T-helper 2 cell treated with Interferon-gamma antibody and Interleukin-4, amounts not matched to agents 5 μg/mL and 100 μg/mL, for 36 hours (primary cell): Measurements from ENCODE around the gene DAND5.
"Not testable (repeated sequence)": the region's sequence is repeated elsewhere in the genome, so short reads cannot be mapped to it uniquely, and the experiment has no call there.

ENCODE experiments used
- DNase-seq: peaks from one replicate; pipeline ENCODE4 v3.0.0; 2021; ENCODE audit warnings: low spot score
- H3K27ac Mint-ChIP-seq: one replicate; pipeline ENCODE4 v1.8.0; 2021; ENCODE audit warnings: mild to moderate bottlenecking, mixed read lengths
- H3K27me3 Mint-ChIP-seq: one replicate; pipeline ENCODE4 v1.8.0; 2021; ENCODE audit warnings: low read depth, mixed read lengths
- H3K36me3 Mint-ChIP-seq: one replicate; pipeline ENCODE4 v1.8.0; 2021; ENCODE audit warnings: low read depth, mixed read lengths
- H3K4me1 Mint-ChIP-seq: one replicate; pipeline ENCODE4 v1.8.0; 2021; ENCODE audit warnings: low read depth, mixed read lengths
- H3K4me3 Mint-ChIP-seq: one replicate; pipeline ENCODE4 v1.8.0; 2022; ENCODE audit warnings: mild to moderate bottlenecking, moderate library complexity, mixed read lengths
- H3K9me3 Mint-ChIP-seq: one replicate; pipeline ENCODE4 v1.8.0; 2021; ENCODE audit warnings: mixed read lengths

Gene DAND5

DNA sequence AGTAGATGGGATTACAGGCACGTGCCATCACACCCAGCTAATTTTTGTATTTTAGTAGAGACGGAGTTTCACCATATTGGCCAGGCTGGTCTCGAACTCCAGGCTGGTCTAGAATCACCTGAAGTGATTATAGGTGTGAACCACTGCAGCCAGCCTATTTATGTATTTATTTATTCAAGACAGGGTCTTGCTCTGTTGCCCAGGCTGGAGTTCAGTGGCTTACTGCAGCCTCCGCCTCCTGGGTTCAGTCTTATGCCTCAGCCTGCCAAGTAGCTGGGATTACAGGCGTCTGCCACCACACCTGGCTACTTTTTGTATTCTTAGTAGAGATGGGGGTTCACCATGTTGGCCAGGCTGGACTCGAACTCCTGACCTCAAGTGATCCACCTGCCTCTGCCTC, 17.3 kb upstream of the DAND5 start:
- H3K36me3 Mint-ChIP-seq: peaks cover 64% of the 10 kb centered on the region
- peaks cover 26% of the 10 kb centered on the region for H3K4me1 Mint-ChIP-seq
- not testable (repeated sequence) for DNase-seq, H3K9me3 Mint-ChIP-seq, H3K4me3 Mint-ChIP-seq, H3K27me3 Mint-ChIP-seq, H3K27ac Mint-ChIP-seq

DNA sequence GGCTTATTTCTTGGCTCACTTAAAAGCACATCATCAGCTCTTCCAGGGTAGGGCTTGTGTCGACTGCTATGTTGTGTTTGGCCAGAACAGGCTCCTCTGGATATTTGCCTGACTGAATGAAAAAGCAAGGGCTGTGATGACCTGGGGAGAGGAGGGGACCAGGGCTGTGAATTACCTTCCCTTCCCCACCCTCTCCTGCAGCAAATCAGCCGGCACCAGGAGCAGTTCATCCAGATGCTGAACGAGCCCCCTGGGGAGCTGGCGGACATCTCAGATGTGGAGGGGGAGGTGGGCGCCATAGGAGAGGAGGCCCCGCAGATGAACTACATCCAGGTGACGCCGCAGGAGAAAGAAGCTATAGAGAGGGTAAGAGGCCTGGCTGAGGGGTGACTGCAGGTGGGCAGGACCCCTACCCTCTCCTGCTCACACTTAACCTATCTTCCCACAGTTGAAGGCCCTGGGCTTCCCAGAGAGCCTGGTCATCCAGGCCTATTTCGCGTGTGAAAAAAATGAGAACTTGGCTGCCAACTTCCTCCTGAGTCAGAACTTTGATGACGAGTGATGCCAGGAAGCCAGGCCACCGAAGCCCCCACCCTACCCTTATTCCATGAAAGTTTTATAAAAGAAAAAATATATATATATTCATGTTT, 16.8 kb upstream of the DAND5 start:
- Mint-ChIP-seq H3K27me3 (no peaks in the 10 kb centered on the region), H3K4me3 (no peak overlapping the region), H3K27ac (no peak overlapping the region), H3K4me1 (peaks cover 23% of the 10 kb centered on the region), H3K9me3 (no peaks in the 10 kb centered on the region), H3K36me3 (peaks cover 63% of the 10 kb centered on the region)
- no peak for DNase-seq

DNA sequence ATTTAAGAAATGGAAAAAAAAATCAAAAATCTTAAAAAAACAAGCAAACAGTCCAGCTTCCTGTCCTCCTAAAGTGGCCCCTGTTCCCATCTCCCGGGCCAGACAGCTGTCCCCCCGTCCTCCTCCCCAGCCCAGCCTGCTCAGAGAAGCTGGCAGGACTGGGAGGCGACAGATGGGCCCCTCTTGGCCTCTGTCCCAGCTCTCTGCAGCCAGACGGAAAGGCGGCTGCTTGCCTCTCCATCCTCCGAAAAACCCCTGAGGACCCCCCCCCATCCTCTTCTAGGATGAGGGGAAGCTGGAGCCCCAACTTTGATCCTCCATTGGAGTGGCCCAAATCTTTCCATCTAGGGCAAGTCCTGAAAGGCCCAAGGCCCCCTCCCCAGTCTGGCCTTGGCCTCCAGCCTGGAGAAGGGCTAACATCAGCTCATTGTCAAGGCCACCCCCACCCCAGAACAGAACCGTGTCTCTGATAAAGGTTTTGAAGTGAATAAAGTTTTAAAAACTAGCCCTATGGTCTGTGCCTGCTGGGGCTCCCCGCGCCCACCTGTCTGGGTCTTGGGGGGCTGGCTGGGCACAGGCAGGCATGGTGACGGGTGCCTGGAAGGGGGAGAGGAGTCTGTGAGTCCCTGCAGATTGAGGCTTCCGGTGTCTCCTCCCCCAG, 16.1 kb upstream of the DAND5 start:
- Mint-ChIP-seq H3K36me3 (peaks cover 58% of the 10 kb centered on the region), H3K4me3 (no peak overlapping the region), H3K4me1 (peaks cover 21% of the 10 kb centered on the region), H3K27ac (no peak overlapping the region), H3K9me3 (no peaks in the 10 kb centered on the region), H3K27me3 (no peaks in the 10 kb centered on the region)
- DNase-seq: no peak

DNA sequence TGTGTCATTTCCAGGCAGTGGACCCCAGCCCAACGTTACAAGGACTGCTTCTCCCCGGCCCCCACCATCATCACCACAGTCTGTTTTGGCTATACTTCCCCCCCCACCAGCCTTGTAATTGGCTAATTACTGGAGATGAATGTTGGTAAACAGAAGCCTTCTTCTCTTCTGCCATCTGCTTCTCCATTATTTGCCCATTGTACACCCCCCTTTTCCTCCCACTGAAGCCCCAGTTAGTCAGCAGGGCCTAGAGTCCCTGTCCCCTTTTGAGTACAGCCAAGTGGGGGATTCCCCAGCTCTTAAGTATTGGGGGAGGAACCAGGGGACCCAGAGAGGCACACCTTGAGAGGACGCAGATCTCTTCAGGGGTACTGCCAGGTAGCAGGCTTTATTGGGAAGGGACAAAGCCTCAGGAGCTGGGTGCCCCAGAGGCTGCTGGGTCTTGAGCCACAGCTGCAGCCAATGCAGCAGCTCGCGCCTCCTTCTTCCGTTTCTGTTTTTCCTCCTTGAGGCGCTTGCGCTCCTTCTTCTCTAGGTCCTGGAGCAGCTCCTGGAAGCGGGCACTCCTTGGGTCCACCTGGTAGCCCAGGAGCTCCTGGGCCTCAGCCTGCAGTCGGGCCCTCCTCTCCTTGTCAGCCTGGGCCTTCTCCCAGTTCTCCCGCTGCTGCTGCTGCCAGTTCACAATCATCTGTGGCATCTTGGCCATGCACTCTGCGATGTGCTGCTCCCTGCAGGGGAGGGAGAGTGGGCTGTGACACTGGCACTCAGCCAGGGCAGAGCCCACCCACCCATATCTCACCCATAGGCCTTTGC, 15.4 kb upstream of the DAND5 start:
- no peaks in the 10 kb centered on the region for H3K9me3 Mint-ChIP-seq
- peaks cover 21% of the 10 kb centered on the region for H3K4me1 Mint-ChIP-seq
- peak overlapping the region; percentile 14 for H3K4me3 Mint-ChIP-seq
- H3K27me3 Mint-ChIP-seq: no peaks in the 10 kb centered on the region
- peak overlapping the region; percentile 63 for H3K27ac Mint-ChIP-seq
- no peak for DNase-seq
- H3K36me3 Mint-ChIP-seq: peaks cover 55% of the 10 kb centered on the region

DNA sequence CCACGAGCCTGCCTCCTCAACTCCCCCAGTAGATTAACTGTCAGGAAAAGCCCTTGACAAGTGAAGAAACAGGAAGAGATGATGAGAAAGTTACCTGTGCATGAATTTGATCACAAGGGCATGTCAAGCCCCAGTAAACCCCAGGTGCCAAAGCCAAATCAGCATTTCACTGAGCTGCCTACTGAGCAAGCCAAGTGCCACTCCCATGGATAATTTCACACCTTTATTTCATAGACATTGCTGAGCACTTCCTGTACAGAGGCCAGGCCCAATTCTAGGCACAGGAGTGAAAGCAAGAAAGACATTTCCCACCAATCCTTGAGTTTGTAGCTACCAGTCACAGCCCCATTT, 14.8 kb upstream of the DAND5 start:
- Mint-ChIP-seq H3K4me1 (peaks cover 21% of the 10 kb centered on the region), H3K4me3 (peak overlapping the region; percentile 14)
- no peak for DNase-seq

DNA sequence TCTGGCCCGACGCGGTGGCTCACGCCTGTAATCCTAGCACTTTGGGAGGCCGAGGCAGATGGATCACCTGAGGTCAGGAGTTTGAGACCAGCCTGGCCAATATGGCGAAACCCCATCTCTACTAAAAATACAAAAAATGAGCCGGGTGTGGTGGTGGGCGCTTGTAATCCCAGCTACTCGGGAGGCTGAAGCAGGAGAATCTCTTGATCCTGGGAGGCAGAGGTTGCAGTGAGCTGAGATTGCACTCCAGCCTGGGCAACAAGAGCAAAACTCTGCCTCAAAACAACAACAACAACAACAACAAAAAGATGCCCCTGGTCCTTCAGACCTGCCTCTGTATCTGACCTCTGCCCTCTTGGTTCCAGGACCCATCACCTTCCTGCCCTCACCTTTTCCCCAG, 13.8 kb upstream of the DAND5 start:
- Mint-ChIP-seq H3K27ac (peak overlapping the region; percentile 63), H3K36me3 (peaks cover 40% of the 10 kb centered on the region), H3K4me3 (peak overlapping the region; percentile 80), H3K4me1 (peaks cover 21% of the 10 kb centered on the region)
- H3K9me3 Mint-ChIP-seq, H3K27me3 Mint-ChIP-seq, DNase-seq: not testable (repeated sequence)

More for the DNA sequence above, 14.8 kb upstream of the DAND5 start:
- H3K36me3 Mint-ChIP-seq: peaks cover 49% of the 10 kb centered on the region
- no peaks in the 10 kb centered on the region for H3K9me3 Mint-ChIP-seq
- H3K27me3 Mint-ChIP-seq: no peaks in the 10 kb centered on the region
- H3K27ac Mint-ChIP-seq: peak overlapping the region; percentile 63

DNA sequence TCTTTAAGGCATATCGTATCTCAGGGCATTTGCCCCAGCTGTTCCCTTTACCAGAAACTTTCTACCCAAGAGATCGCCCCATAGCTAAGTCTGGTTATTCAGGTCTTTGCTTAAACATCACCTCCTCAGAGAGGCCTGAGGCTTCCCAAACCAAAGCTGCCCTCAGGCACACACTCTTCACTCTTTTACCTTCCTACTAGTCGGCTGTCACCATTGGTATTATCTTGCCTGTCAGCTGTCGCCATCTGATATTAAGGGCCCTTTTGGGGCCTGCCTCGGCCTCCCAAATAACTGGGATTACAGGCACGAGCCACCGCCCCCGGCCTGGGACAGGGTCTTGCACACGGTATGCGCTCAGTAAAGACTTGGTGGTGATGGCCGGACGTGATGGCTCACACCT, 13.4 kb upstream of the DAND5 start:
- H3K27ac Mint-ChIP-seq: peak overlapping the region; percentile 63
- peaks cover 3% of the 10 kb centered on the region for H3K27me3 Mint-ChIP-seq
- H3K9me3 Mint-ChIP-seq: no peaks in the 10 kb centered on the region
- DNase-seq: no peak
- H3K4me3 Mint-ChIP-seq: peak overlapping the region; percentile 80
- H3K4me1 Mint-ChIP-seq: peaks cover 21% of the 10 kb centered on the region
- peaks cover 36% of the 10 kb centered on the region for H3K36me3 Mint-ChIP-seq

DNA sequence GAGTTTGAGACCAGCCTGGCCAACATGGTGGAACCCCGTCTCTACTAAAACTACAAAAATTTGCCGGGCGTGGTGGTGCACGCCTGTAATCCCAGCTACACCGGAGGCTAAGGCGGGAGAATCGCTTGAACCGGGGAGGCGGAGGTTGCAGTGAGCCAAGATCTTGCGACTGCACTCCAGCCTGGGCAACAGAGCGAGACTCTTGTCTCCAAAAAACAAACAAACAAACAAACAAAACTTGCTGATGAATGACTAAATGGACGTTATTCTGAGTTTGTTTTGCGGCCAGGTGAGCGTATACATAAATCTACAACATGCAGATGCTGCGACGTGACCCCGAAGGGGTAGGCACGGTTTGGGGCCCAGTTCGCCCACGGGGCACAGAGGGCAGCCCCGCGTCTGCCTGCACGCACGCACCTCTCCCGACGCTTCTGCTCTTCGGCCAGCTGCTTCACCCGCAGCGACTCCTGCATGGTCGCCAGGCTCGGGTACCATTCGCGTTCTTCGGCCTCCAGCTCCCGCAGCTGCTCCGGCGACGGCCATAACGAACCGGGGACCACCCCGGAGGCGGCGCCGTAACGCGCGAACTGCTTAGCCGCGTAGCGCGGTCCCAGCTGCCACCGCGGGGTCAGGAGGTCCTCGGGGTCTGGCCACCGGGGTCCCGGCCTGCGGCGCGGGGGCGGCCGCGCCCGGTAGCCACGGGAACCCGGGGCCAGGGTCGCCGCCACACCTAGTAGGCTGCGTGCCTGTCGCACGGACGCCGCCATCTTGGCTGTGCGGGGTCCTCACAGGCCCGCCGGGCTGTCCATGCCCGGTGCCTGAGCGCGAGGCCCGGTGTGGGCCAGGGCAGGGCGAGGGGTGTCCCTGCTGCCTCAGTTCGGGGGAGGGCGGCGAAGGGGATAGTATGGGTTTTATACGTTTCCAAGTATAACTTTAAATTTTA, 12.7 kb upstream of the DAND5 start, which contains the start of gene GADD45GIP1:
GADD45GIP1 (minus strand) TSS at position 778 of the 943 bp plus-strand sequence; CDS start at position 767, 11 bp downstream.
- Mint-ChIP-seq H3K27me3 (peaks cover 3% of the 10 kb centered on the region), H3K27ac (peak within 1 kb of the TSS; percentile 93), H3K4me1 (peaks cover 21% of the 10 kb centered on the region), H3K9me3 (no peaks in the 10 kb centered on the region), H3K4me3 (peak within 1 kb of the TSS; percentile 90), H3K36me3 (peaks cover 30% of the 10 kb centered on the region)
- peak; percentile 82 for DNase-seq

DNA sequence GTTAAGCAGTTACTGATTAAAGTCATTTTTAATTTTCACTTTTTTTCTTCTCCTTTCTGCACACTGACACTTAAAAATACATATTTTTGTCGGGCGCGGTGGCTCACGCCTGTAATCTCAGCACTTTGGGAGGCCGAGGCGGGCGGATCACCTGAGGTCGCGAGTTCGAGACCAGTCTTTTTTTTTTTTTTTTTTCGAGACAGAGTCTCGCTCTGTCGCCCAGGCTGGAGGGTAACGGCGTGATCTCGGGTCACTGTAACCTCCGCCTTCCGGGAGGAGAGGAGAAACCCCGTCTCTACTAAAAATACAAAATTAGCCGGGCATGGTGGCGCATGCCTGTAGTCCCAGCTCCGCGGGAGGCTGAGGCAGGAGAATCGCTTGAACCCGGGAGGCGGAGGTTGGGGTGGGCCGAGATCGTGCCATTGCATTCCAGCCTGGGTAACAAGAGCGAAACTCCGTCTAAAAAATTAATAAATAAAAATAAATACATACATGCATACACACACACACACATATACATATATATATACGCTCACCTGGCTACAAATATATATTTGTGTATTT, 11.9 kb upstream of the DAND5 start:
- not testable (repeated sequence) for DNase-seq, H3K9me3 Mint-ChIP-seq, H3K27me3 Mint-ChIP-seq
- H3K36me3 Mint-ChIP-seq: peaks cover 24% of the 10 kb centered on the region
- H3K4me1 Mint-ChIP-seq: peaks cover 20% of the 10 kb centered on the region
- peak overlapping the region; percentile 93 for H3K27ac Mint-ChIP-seq
- H3K4me3 Mint-ChIP-seq: peak overlapping the region; percentile 90

DNA sequence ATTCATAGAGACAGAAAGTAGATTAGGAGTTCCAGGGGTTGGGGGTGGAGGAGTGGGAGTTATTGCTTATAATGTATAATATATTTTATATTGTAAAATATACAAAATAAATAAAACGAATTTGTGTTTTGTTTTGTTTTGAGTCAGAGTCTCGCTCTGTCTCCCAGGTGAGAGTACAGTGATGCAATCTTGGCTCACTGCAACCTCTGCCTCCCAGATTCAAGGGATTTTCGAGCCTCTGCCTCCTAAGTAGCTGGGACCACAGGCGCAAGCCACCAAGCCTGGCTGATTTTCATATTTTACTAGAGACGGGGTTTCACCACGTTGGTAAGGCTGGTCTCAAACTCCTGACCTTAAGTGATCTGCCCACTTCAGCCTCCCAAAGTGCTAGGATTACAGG, 9.9 kb upstream of the DAND5 start:
- peaks cover 17% of the 10 kb centered on the region for H3K4me1 Mint-ChIP-seq
- H3K27ac Mint-ChIP-seq: no peak overlapping the region
- DNase-seq: no peak
- no peak overlapping the region for H3K4me3 Mint-ChIP-seq
- peaks cover 3% of the 10 kb centered on the region for H3K27me3 Mint-ChIP-seq
- H3K9me3 Mint-ChIP-seq: no peaks in the 10 kb centered on the region
- H3K36me3 Mint-ChIP-seq: peaks cover 8% of the 10 kb centered on the region

DNA sequence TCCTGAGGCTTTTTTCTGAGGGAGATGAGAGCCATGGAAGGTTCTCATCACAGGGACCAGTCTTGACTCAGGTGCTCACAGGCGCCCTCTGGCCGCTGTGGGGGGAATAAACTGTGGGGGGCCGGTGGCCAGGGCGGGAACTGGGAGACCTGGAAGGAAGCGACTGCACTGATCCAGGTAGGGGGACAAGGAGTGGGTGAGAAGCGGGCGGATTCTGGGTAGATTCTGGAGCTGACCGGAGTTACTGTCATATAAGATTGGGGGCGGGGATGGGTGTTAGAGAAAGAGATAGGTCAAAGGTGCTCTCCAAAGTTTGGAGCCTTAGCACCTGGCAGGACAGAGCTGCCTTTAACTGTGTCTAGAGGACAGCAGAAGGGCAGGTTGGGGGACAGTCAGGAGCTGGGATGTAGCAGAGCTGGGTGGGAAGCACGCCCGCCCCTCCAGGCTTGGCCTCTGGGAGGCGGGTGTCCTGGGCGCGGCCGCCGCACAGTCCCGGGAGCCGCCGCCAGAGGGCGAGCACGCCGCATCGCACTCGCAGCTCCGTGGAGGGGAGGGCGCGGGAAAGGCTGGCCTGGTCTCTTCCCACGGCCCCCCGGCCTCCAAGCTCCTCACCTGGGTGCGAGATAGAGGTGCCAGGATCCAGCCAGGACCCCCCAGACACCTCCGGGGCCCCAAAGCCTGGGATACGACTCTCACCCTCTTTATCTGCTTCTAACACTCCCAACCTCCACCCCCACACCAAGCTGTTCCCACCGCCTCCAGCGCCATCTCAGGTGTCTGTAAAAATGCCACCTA, 4.2 kb upstream of the DAND5 start:
- H3K27me3 Mint-ChIP-seq: peaks cover under 1% of the 10 kb centered on the region
- peak overlapping the region; percentile 83 for H3K4me3 Mint-ChIP-seq
- H3K9me3 Mint-ChIP-seq: no peaks in the 10 kb centered on the region
- peak overlapping the region; percentile 80 for H3K27ac Mint-ChIP-seq
- peak; percentile 78 for DNase-seq
- H3K36me3 Mint-ChIP-seq: no peaks in the 10 kb centered on the region
- peaks cover 7% of the 10 kb centered on the region for H3K4me1 Mint-ChIP-seq

DNA sequence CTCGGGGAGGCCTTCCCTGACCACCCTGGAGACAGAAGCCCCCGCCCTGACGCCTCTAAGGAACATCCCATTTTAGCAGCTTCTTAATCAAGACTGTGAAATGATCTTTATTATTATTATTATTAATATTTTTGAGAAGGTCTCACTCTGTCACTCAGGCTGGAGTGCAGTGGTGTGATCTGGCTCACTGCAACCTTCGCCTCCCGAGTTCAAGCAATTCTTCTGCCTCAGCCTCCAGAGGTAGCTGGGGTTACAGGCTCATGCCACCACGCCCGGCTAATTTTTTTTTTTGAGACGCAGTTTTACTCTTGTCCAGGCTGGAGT, 3.6 kb upstream of the DAND5 start:
- H3K36me3 Mint-ChIP-seq: no peaks in the 10 kb centered on the region
- no peaks in the 10 kb centered on the region for H3K27me3 Mint-ChIP-seq
- no peak for DNase-seq
- H3K4me3 Mint-ChIP-seq: peak overlapping the region; percentile 83
- H3K4me1 Mint-ChIP-seq: peaks cover 6% of the 10 kb centered on the region
- H3K9me3 Mint-ChIP-seq: no peaks in the 10 kb centered on the region
- H3K27ac Mint-ChIP-seq: peak overlapping the region; percentile 68

DNA sequence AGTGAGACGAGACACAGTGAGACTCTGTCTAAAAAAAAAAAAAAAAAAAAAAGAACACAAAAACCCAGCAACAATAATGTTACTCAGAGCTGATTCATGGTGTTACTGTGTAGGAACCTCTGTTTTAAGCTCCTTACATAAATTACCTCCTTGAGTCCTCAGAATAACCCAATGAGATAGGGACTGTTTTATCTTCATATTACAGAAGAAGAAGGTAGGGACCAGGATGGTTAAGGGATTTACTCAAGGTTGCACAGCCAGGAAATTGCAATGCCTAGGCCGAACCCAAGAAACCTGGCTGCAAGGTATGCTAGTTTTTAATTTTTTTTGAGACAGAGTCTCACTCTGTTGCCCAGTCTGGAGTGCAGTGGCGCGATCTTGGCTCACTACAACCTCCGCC, 1.5 kb upstream of the DAND5 start:
- Mint-ChIP-seq H3K36me3 (no peaks in the 10 kb centered on the region), H3K4me3 (no peak overlapping the region), H3K27ac (no peak overlapping the region), H3K27me3 (no peaks in the 10 kb centered on the region), H3K4me1 (peaks cover 6% of the 10 kb centered on the region), H3K9me3 (no peaks in the 10 kb centered on the region)
- no peak for DNase-seq
